ENCODE results near the gene LIPI. TPM values are rescaled to one million over a fixed set of nuclear protein-coding genes. Genes with fewer than 3 reads are reported as not detected.

The LIPI gene
- total RNA-seq = not detected

GRCh38 chr21:14210738-14211137, at the start of gene LIPI:
LIPI (minus strand) TSS chr21:14210955; CDS start chr21:14210845, 110 bp downstream.
- Mint-ChIP-seq H3K27me3 (peaks cover 32% of the 10 kb centered on the region), H3K4me3 (no peak within 1 kb of the TSS), H3K36me3 (no peaks in the 10 kb centered on the region), H3K4me1 (no peaks in the 10 kb centered on the region), H3K27ac (no peak within 1 kb of the TSS), H3K9me3 (no peaks in the 10 kb centered on the region)
- ATAC-seq (ENCODE audit: low read depth) (no peak), DNase-seq (no peak)
- POLR2A ChIA-PET = no interaction called here

DNA sequence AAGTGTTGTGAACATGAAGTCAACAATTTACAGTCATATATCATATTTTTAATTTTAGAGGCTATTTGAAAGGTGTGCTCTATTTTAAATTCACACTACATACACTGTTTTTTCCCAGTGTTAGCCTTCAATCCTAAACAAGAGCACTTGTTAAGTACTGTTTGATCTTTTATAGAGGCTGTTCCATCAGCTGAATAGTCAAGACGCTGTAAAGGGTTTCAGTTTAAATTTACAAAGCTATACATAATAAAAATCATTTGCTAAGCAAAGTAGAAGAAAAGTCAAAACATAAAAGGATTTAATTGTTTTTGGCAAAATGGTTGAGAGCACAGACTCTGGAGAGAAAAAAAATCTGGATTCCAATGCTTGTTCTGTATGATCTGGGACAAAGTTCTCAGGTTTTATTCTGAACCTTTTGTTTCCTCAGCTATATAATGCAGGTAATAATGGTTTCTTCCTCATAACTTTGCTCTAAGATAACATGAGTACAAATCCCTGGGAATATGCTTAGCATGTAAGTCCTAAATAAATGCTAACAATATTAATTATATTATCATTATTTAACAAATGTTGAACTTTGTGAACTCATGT, 49.5 kb upstream of the LIPI start:
- Mint-ChIP-seq H3K9me3 (no peaks in the 10 kb centered on the region), H3K4me1 (no peaks in the 10 kb centered on the region), H3K4me3 (no peak overlapping the region), H3K27me3 (peaks cover 7% of the 10 kb centered on the region), H3K36me3 (no peaks in the 10 kb centered on the region), H3K27ac (no peak overlapping the region)
- no peak for ATAC-seq (ENCODE audit: low read depth)
- no peak for DNase-seq
- POLR2A ChIA-PET = no interaction called here

GRCh38 chr21:14259747-14260146, 49.0 kb upstream of the LIPI start:
- Mint-ChIP-seq H3K27ac (no peak overlapping the region), H3K4me1 (no peaks in the 10 kb centered on the region), H3K4me3 (no peak overlapping the region), H3K36me3 (no peaks in the 10 kb centered on the region), H3K9me3 (no peaks in the 10 kb centered on the region), H3K27me3 (peaks cover 7% of the 10 kb centered on the region)
- POLR2A ChIA-PET = no interaction called here
- DNase-seq (no peak), ATAC-seq (ENCODE audit: low read depth) (no peak)

- peaks cover 3% of the 10 kb centered on the region for H3K4me1 Mint-ChIP-seq
- DNase-seq = no peak
- H3K27ac Mint-ChIP-seq = no peak overlapping the region
- H3K9me3 Mint-ChIP-seq = no peaks in the 10 kb centered on the region
- no peaks in the 10 kb centered on the region for H3K36me3 Mint-ChIP-seq
- POLR2A ChIA-PET = no interaction called here
- peaks cover 4% of the 10 kb centered on the region for H3K27me3 Mint-ChIP-seq
- ATAC-seq (ENCODE audit: low read depth) = no peak
- H3K4me3 Mint-ChIP-seq = no peak overlapping the region
Measured at GRCh38 chr21:14251336-14251735, 40.6 kb upstream of the LIPI start.

DNA sequence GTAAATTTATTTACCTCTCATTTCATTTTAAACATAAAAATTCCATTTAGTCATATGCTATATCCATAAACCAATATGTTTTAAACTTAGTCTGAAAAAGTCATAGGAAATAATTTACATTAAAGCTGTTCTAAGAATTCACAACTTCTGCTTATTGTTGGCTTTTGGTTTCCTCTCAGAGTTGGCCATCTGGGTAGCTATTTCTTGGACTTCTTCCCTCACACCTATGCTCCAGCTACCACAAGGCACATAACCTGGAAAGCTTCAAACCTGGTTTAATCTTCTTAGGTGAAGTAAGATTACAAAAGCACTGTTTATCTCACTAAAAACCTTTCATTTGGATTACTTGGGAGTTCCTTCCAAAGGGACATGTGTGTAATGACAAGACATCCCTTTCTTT, 35.0 kb upstream of the LIPI start:
- H3K27ac Mint-ChIP-seq = no peak overlapping the region
- H3K4me3 Mint-ChIP-seq = no peak overlapping the region
- POLR2A ChIA-PET = no interaction called here
- ATAC-seq (ENCODE audit: low read depth) (no peak), DNase-seq (no peak)
- H3K9me3 Mint-ChIP-seq = no peaks in the 10 kb centered on the region
- H3K36me3 Mint-ChIP-seq = no peaks in the 10 kb centered on the region
- no peaks in the 10 kb centered on the region for H3K4me1 Mint-ChIP-seq
- H3K27me3 Mint-ChIP-seq = peaks cover 2% of the 10 kb centered on the region

GRCh38 chr21:14244911-14245310, 34.2 kb upstream of the LIPI start:
- no peaks in the 10 kb centered on the region for H3K9me3 Mint-ChIP-seq
- no peak overlapping the region for H3K4me3 Mint-ChIP-seq
- no peak for ATAC-seq (ENCODE audit: low read depth)
- no peak overlapping the region for H3K27ac Mint-ChIP-seq
- peaks cover 2% of the 10 kb centered on the region for H3K27me3 Mint-ChIP-seq
- POLR2A ChIA-PET = no interaction called here
- no peak for DNase-seq
- no peaks in the 10 kb centered on the region for H3K36me3 Mint-ChIP-seq
- H3K4me1 Mint-ChIP-seq = no peaks in the 10 kb centered on the region

DNA sequence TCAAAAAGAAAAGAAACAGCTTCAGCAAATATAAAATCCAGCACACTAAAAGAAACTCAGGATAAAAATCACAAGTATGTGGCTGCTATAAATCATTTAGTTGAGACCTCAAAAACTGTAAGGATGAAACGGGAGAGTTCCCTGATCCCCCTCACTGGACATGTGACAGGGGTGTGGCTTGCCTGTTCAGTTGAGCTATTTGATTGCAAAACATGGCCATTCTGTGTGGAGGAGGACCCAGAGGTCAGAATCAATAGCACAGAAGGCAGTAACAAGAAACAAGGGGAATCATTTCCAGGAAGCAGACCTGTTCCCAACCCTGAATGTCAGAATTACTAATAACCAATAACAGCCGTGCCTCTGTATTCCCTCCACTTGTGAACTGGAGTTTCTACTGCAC, 33.1 kb upstream of the LIPI start:
- Mint-ChIP-seq H3K9me3 (no peaks in the 10 kb centered on the region), H3K27me3 (peaks cover 2% of the 10 kb centered on the region), H3K4me3 (no peak overlapping the region), H3K27ac (no peak overlapping the region), H3K36me3 (no peaks in the 10 kb centered on the region), H3K4me1 (no peaks in the 10 kb centered on the region)
- POLR2A ChIA-PET = no interaction called here
- DNase-seq (no peak), ATAC-seq (ENCODE audit: low read depth) (no peak)

GRCh38 chr21:14243461-14243860, 32.7 kb upstream of the LIPI start:
- Mint-ChIP-seq H3K4me3 (no peak overlapping the region), H3K4me1 (no peaks in the 10 kb centered on the region), H3K27ac (no peak overlapping the region), H3K27me3 (peaks cover 2% of the 10 kb centered on the region), H3K36me3 (no peaks in the 10 kb centered on the region), H3K9me3 (no peaks in the 10 kb centered on the region)
- POLR2A ChIA-PET = no interaction called here
- no peak for ATAC-seq (ENCODE audit: low read depth)
- no peak for DNase-seq

DNA sequence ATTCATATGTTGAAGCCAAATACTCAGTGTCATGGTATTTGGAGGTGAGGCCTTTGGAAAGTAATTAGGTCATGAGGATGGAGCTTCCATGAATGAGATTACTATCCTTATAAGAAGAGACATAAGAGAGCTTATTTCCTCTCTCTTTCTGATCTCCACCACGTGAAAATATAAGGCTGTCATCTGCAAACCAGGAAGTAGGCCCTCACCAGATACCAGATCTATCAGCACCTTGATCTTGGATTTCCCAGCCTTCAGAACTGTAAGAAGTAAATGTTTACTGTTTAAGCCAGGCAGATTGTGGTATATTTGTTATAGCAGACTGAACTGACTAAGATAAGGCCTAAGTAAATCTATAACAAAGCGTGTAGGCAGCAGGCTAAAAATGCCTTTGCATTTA, 30.5 kb upstream of the LIPI start:
- ATAC-seq (ENCODE audit: low read depth) (no peak), DNase-seq (no peak)
- H3K9me3 Mint-ChIP-seq = no peaks in the 10 kb centered on the region
- H3K4me1 Mint-ChIP-seq = no peaks in the 10 kb centered on the region
- no peaks in the 10 kb centered on the region for H3K36me3 Mint-ChIP-seq
- H3K27ac Mint-ChIP-seq = no peak overlapping the region
- no peaks in the 10 kb centered on the region for H3K27me3 Mint-ChIP-seq
- POLR2A ChIA-PET = no interaction called here
- no peak overlapping the region for H3K4me3 Mint-ChIP-seq

DNA sequence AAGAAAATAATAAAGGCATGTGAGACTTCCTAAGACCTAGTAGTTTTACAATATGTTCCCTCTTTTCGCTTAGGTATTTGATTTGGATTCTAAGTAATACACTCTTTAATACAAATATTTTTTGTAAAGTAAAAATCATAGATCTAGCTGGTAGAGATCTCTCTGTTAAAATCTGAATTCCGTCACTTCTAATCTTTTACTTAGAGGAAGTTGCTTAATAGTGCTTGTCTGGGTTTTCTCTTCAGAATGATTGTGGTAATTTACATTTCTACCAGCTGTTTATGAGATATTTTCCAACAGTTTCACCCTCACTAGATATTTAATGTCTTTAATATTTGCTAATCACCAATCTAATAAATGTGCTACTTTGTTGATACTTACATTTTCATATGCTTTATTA, 28.5 kb upstream of the LIPI start:
- DNase-seq (no peak), ATAC-seq (ENCODE audit: low read depth) (no peak)
- peaks cover 2% of the 10 kb centered on the region for H3K27me3 Mint-ChIP-seq
- H3K4me3 Mint-ChIP-seq = no peak overlapping the region
- no peak overlapping the region for H3K27ac Mint-ChIP-seq
- H3K9me3 Mint-ChIP-seq = no peaks in the 10 kb centered on the region
- POLR2A ChIA-PET = no interaction called here
- no peaks in the 10 kb centered on the region for H3K4me1 Mint-ChIP-seq
- no peaks in the 10 kb centered on the region for H3K36me3 Mint-ChIP-seq

DNA sequence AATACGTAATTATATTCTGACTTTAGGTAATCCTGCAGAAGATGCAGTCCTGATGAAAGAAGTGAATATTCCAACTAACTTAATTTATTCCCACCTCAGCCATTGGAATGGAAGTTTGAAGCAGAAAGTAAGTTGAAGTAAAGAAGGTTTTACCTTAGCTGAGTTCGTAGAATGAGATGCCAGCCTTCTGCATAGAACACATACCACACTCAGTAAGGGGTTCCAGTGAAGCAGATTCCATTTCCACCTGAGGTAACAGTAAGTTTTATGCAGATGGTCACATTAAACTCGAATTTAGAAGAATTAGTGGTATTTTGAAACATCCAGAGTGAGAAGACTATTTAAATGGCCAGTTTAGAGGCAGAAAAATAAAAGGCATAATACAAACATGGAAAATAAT, 25.4 kb upstream of the LIPI start:
- H3K9me3 Mint-ChIP-seq = no peaks in the 10 kb centered on the region
- POLR2A ChIA-PET = no interaction called here

DNA sequence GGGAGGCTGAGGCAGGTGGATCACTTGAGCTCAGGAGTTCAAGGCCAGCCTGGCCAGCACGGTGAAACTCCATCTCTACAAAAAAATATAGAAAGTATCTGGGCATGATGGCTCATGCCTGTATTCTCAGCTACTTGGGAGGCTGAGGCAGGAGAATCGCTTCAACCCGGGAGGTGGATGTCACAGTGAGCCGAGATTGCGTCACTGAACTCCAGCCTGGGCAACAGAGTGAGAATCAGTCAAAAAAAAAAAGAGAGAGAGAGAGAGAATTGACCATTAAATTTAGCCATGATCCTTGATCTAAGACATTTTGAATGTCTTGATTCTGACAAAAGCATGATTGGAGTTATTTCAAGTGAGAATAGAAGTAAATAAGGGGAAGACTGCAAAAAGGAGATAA, 24.3 kb upstream of the LIPI start:
- ATAC-seq (ENCODE audit: low read depth) = no peak
- POLR2A ChIA-PET = no interaction called here
- H3K36me3 Mint-ChIP-seq = no peaks in the 10 kb centered on the region
- DNase-seq = no peak
- no peak overlapping the region for H3K4me3 Mint-ChIP-seq
- peaks cover 2% of the 10 kb centered on the region for H3K27me3 Mint-ChIP-seq
- H3K9me3 Mint-ChIP-seq = peaks cover 3% of the 10 kb centered on the region
- H3K27ac Mint-ChIP-seq = no peak overlapping the region
- H3K4me1 Mint-ChIP-seq = no peaks in the 10 kb centered on the region

More for the DNA sequence above, 25.4 kb upstream of the LIPI start:
- ATAC-seq (ENCODE audit: low read depth) (no peak), DNase-seq (no peak)
- H3K4me1 Mint-ChIP-seq = no peaks in the 10 kb centered on the region
- H3K27me3 Mint-ChIP-seq = peaks cover 2% of the 10 kb centered on the region
- no peak overlapping the region for H3K27ac Mint-ChIP-seq
- H3K36me3 Mint-ChIP-seq = no peaks in the 10 kb centered on the region
- no peak overlapping the region for H3K4me3 Mint-ChIP-seq

DNA sequence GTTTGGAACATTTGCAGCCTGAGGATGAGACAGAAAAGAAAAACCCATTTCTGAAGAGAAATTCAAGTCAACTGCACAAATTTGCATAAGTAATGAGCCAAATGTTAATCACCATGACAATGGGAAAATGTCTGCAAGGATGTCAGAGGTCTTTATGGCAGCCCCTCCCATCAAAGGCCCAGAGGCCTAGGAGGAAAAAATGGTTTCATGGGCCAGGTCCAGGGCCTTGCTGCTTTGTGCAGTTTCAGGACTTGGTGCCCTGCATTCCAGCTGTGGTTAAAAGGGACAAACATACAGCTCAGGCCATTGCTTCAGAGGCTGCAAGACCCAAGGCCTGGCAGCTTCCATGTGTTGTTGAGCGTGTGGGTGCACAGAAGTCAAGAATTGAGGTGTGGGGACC, 18.6 kb upstream of the LIPI start:
- DNase-seq (no peak), ATAC-seq (ENCODE audit: low read depth) (no peak)
- Mint-ChIP-seq H3K9me3 (peaks cover 13% of the 10 kb centered on the region), H3K36me3 (peaks cover 10% of the 10 kb centered on the region), H3K4me1 (no peaks in the 10 kb centered on the region), H3K4me3 (no peak overlapping the region), H3K27ac (no peak overlapping the region), H3K27me3 (no peaks in the 10 kb centered on the region)
- POLR2A ChIA-PET = no interaction called here

DNA sequence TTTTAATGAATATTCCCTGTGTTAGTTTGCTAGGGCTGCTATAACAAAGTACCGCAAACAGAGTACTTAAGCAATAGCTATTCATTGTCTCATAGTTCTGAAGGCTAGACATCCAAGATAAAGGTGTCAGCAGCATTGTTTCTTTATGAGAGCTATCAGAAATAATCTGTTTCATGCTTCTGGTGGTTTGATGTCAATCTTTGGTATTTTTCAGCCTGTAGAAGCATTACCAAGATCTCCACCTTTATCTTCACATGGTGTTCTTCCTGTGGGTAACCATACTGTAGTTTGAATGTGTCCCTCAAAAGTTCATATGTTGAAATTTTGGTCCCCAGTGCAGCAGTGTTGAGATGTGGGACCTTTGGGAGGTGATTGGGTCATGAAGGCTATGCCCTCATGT, 12.6 kb upstream of the LIPI start:
- H3K4me1 Mint-ChIP-seq = no peaks in the 10 kb centered on the region
- no peak for DNase-seq
- H3K36me3 Mint-ChIP-seq = peaks cover 5% of the 10 kb centered on the region
- H3K27ac Mint-ChIP-seq = no peak overlapping the region
- no peaks in the 10 kb centered on the region for H3K27me3 Mint-ChIP-seq
- H3K9me3 Mint-ChIP-seq = peaks cover under 1% of the 10 kb centered on the region
- POLR2A ChIA-PET = no interaction called here
- no peak overlapping the region for H3K4me3 Mint-ChIP-seq
- ATAC-seq (ENCODE audit: low read depth) = no peak
